Loucy (cell line): ENCODE data around the gene PRKAR2B.

Experiments
- H2AFZ ChIP-seq: fragments of 200-600 bp; sonication (generic); 2 replicates; pipeline ENCODE4 v1.6.0; 2016; ENCODE audit warnings: antibody characterized with exemption, mild to moderate bottlenecking, low read length, moderate library complexity
- H3F3A ChIP-seq: fragments of 200-600 bp; 2 replicates; pipeline ENCODE4 v1.6.0; 2016; ENCODE audit warnings: antibody characterized with exemption, low read depth, mild to moderate bottlenecking
- H3K27me3 ChIP-seq: fragments of 200-600 bp; sonication (generic); 2 replicates; pipeline ENCODE4 v1.6.1; 2014; ENCODE audit warnings: low read length, mild to moderate bottlenecking; ENCODE audit not compliant: insufficient read depth, poor library complexity, severe bottlenecking
- H3K36me3 ChIP-seq: fragments of 200-600 bp; sonication (generic); 2 replicates; pipeline ENCODE4 v1.6.1; 2016; ENCODE audit warnings: low read length; ENCODE audit not compliant: insufficient read depth
- H3K4me1 ChIP-seq: fragments of 200-600 bp; sonication (generic); 2 replicates; pipeline ENCODE4 v1.5.1; 2014; ENCODE audit warnings: low read length, mild to moderate bottlenecking; ENCODE audit not compliant: insufficient read depth, poor library complexity, severe bottlenecking
- H3K4me2 ChIP-seq: fragments of 200-600 bp; sonication (generic); 2 replicates; pipeline ENCODE4 v1.6.0; 2014; ENCODE audit warnings: antibody characterized with exemption, low read length, low read depth, mild to moderate bottlenecking; ENCODE audit not compliant: poor library complexity, severe bottlenecking
- H3K4me3 ChIP-seq: fragments of 200-600 bp; sonication (generic); 2 replicates; pipeline ENCODE4 v1.5.1; 2014; ENCODE audit warnings: low read length, mild to moderate bottlenecking, mixed read lengths; ENCODE audit not compliant: poor library complexity, severe bottlenecking
- H3K79me2 ChIP-seq: fragments of 200-600 bp; sonication (generic); 2 replicates; pipeline ENCODE4 v1.6.1; 2014; ENCODE audit warnings: low read length; ENCODE audit not compliant: insufficient read depth
- H3K9ac ChIP-seq: fragments of 200-600 bp; sonication (generic); 2 replicates; pipeline ENCODE4 v1.6.0; 2014; ENCODE audit warnings: mild to moderate bottlenecking, low read depth, low read length, moderate library complexity; ENCODE audit not compliant: poor library complexity, severe bottlenecking
- H3K9me2 ChIP-seq: fragments of 200-600 bp; sonication (generic); replicated peaks from 2 replicates; pipeline ENCODE4 v1.6.1; 2016; ENCODE audit warnings: low read depth, low read length, mixed read lengths
- H3K9me3 ChIP-seq: fragments of 200-600 bp; sonication (generic); 2 replicates; pipeline ENCODE4 v1.6.1; 2014; ENCODE audit warnings: mild to moderate bottlenecking, antibody characterized with exemption, low read length, low read depth; ENCODE audit not compliant: insufficient read depth
- H4K20me1 ChIP-seq: fragments of 200-600 bp; sonication (generic); 2 replicates; pipeline ENCODE4 v1.6.0; 2014; ENCODE audit warnings: antibody characterized with exemption, low read length, mild to moderate bottlenecking; ENCODE audit not compliant: insufficient read depth, poor library complexity, severe bottlenecking
- CTCF ChIP-seq: fragments of 200-600 bp; sonication (generic); conservative IDR thresholded peaks from 2 replicates; pipeline ENCODE4 v1.5.1; 2014; ENCODE audit warnings: mild to moderate bottlenecking, antibody characterized with exemption, low read length
- EZH2phosphoT487 ChIP-seq: fragments of 200-600 bp; IDR thresholded peaks from 2 replicates; pipeline ENCODE4 v1.6.1; 2018; ENCODE audit warnings: antibody characterized with exemption, mild to moderate bottlenecking, moderate library complexity, borderline replicate concordance

The PRKAR2B gene

GRCh38 chr7:107105591-107106245 is 61.2 kb downstream of the PRKAR2B start:
- H4K20me1 ChIP-seq, result no peaks in the 10 kb centered on the region
- H3K79me2 ChIP-seq, result no peaks in the 10 kb centered on the region

DNA sequence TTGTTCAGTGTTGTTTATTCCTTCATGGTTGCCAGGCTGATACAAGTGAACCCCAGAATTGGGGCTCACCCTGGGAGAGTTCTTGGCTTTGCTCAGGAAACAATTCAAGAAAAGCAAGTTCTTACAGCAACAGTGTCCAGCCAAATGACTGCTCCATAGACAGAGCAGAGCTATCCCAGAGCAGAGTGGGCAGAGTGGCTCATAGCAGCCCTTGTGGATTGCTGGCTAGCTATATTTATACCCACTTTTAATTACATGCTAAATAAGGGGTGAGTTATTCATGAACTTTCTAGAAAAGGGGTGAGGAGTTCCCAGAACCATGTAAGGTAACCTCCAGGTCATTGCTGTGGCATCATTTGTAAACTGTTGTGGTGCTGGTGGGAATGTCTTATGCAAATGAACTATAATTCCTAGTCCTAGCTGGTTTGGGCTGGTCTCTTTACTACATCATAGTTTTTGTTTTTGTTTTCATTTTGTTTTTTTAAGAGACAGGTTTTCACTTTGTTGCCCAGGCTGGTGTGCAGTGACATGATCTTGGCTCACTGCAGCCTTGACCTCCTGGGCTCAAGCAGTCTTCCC is 64.4 kb downstream of the PRKAR2B start:
- H4K20me1 ChIP-seq, result no peaks in the 10 kb centered on the region
- no peaks in the 10 kb centered on the region for H3K9me3 ChIP-seq
- no peak overlapping the region for H3K4me2 ChIP-seq
- 0 out of 2 replicates have a peak, but pooled peaks cover 1% of the 10 kb centered on the region for H3F3A ChIP-seq
- no peak for TF ChIP-seq CTCF
- TF ChIP-seq EZH2phosphoT487, result no peak
- H3K79me2 ChIP-seq, result no peaks in the 10 kb centered on the region
- no peaks in the 10 kb centered on the region for H3K9me2 ChIP-seq
- H3K4me1 ChIP-seq, result no peaks in the 10 kb centered on the region
- H3K9ac ChIP-seq, result no peak overlapping the region
- no peaks in the 10 kb centered on the region for H3K27me3 ChIP-seq
- H3K4me3 ChIP-seq, result no peak overlapping the region
- no peak overlapping the region for H2AFZ ChIP-seq
- no peaks in the 10 kb centered on the region for H3K36me3 ChIP-seq

More at GRCh38 chr7:107105591-107106245, 61.2 kb downstream of the PRKAR2B start:
- Histone ChIP-seq H3K9me2 (no peaks in the 10 kb centered on the region), H3K4me3 (no peak overlapping the region), H3K9ac (no peak overlapping the region), H3K4me2 (no peak overlapping the region), H3F3A (no peaks in the 10 kb centered on the region), H3K27me3 (no peaks in the 10 kb centered on the region), H3K36me3 (no peaks in the 10 kb centered on the region), H2AFZ (no peak overlapping the region), H3K4me1 (peaks cover 10% of the 10 kb centered on the region), H3K9me3 (no peaks in the 10 kb centered on the region)
- no peak for TF ChIP-seq CTCF
- no peak for TF ChIP-seq EZH2phosphoT487

- 0 out of 2 replicates have a peak, but pooled peaks cover 2% of the 10 kb centered on the region for H3F3A ChIP-seq
- no peak overlapping the region for H3K9ac ChIP-seq
- no peaks in the 10 kb centered on the region for H3K27me3 ChIP-seq
- no peaks in the 10 kb centered on the region for H3K36me3 ChIP-seq
- H3K79me2 ChIP-seq, result no peaks in the 10 kb centered on the region
- H3K4me3 ChIP-seq, result no peak overlapping the region
- TF ChIP-seq EZH2phosphoT487, result no peak
- no peak overlapping the region for H3K4me2 ChIP-seq
- H3K4me1 ChIP-seq, result no peaks in the 10 kb centered on the region
- no peaks in the 10 kb centered on the region for H4K20me1 ChIP-seq
- H3K9me2 ChIP-seq, result no peaks in the 10 kb centered on the region
- no peak overlapping the region for H2AFZ ChIP-seq
- no peaks in the 10 kb centered on the region for H3K9me3 ChIP-seq
Measured at GRCh38 chr7:107109955-107110354, 65.5 kb downstream of the PRKAR2B start.
